Calu3 (cell line): ENCODE results near the gene NAB2. TPM values are rescaled to one million over a fixed set of nuclear protein-coding genes. Genes with fewer than 3 reads are reported as not detected.
A peak's percentile ranks its signal among the peaks of the same experiment; 100 is the strongest.

Experiments
- BruUV-seq: library from RNA; stranded (reverse); fragments of 400-500 nt; replicated peaks from 2 replicates; lab custom pipeline; 2021; lab: Mats Ljungman, UMichigan
- CTCF ChIA-PET: fragments of 300-600 bp; sonication (Branson Sonifier 250); formaldehyde crosslinking; loops from one replicate; lab custom pipeline; 2022; ENCODE audit warnings: antibody characterized with exemption; lab: Charles Lee
- DNase-seq: peaks from one replicate; pipeline ENCODE4 v3.0.0; 2022
- H3K27ac Mint-ChIP-seq: one replicate; pipeline ENCODE4 v1.8.0; 2022; ENCODE audit warnings: mixed read lengths; ENCODE audit not compliant: unreplicated experiment
- H3K27me3 Mint-ChIP-seq: one replicate; pipeline ENCODE4 v1.8.0; 2022; ENCODE audit warnings: mixed read lengths; ENCODE audit not compliant: unreplicated experiment
- H3K36me3 Mint-ChIP-seq: one replicate; pipeline ENCODE4 v1.8.0; 2022; ENCODE audit warnings: mild to moderate bottlenecking, moderate library complexity, mixed read lengths; ENCODE audit not compliant: insufficient read depth, unreplicated experiment
- H3K4me1 Mint-ChIP-seq: one replicate; pipeline ENCODE4 v1.8.0; 2022; ENCODE audit warnings: mild to moderate bottlenecking, low read depth, mixed read lengths; ENCODE audit not compliant: unreplicated experiment
- H3K4me3 Mint-ChIP-seq: one replicate; pipeline ENCODE4 v1.8.0; 2022; ENCODE audit warnings: mild to moderate bottlenecking, low read depth, moderate library complexity, mixed read lengths; ENCODE audit not compliant: unreplicated experiment
- H3K9me3 Mint-ChIP-seq: one replicate; pipeline ENCODE4 v1.8.0; 2022; ENCODE audit warnings: low read depth, mixed read lengths; ENCODE audit not compliant: unreplicated experiment
- intact Hi-C: fragments of 100-400 bp; cut with micrococcal nuclease; formaldehyde crosslinking; loops from one replicate; pipeline ENCODE4 v1.10.0; 2022; ENCODE audit not compliant: unreplicated experiment
- total RNA-seq: library from RNA; stranded (reverse); gene quantifications from 2 replicates; pipeline ENCODE4 v1.2.3, GENCODE V29; 2022
- TF ChIP-seq, protein P1 (sequence below): fragments of 200-600 bp; IDR thresholded peaks from one replicate; pipeline ENCODE4 v1.8.0; 2022; ENCODE audit warnings: antibody characterized with exemption; ENCODE audit not compliant: unreplicated experiment

Gene NAB2
- total RNA-seq, 1 experiment from 2014 or later: 21.3 TPM

DNA sequence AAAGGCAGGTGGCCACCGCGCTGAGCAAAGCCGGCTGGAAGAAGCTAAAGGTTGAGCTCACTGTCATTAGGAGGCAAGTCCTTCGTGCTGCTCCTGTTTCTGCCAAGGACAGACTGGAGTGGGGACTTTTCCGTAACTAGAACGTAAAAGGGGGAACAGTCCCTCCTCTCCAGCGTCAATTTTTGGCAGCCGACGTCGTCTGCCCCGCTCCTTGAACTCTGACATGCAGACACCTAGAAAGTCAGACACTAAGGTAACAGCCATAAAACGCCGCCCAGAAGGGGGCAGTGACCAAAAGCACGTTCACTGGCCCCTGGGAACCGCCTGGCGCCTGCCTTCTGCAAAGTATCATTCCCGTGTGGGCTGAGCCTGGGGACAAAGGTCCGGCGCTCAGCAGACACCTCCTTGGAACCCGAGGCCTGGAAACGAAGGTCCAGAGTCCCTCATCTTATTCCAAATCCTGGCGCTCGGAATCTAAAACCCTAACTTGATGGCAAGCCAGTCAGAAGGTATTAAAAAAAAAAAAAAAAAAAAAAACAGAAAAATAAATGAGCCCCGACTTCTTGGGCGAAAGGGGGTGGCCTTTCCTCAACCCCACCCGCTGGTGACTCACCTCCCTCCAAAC is 38.3 kb downstream of the NAB2 start:
- Mint-ChIP-seq H3K36me3 (peaks cover 18% of the 10 kb centered on the region), H3K4me1 (no peaks in the 10 kb centered on the region), H3K27ac (no peak overlapping the region), H3K4me3 (peak overlapping the region; percentile 81), H3K9me3 (peaks cover 10% of the 10 kb centered on the region), H3K27me3 (peaks cover 48% of the 10 kb centered on the region)
- TSS peak; percentile 26 for BruUV-seq
- TF ChIP-seq, protein P1, sequence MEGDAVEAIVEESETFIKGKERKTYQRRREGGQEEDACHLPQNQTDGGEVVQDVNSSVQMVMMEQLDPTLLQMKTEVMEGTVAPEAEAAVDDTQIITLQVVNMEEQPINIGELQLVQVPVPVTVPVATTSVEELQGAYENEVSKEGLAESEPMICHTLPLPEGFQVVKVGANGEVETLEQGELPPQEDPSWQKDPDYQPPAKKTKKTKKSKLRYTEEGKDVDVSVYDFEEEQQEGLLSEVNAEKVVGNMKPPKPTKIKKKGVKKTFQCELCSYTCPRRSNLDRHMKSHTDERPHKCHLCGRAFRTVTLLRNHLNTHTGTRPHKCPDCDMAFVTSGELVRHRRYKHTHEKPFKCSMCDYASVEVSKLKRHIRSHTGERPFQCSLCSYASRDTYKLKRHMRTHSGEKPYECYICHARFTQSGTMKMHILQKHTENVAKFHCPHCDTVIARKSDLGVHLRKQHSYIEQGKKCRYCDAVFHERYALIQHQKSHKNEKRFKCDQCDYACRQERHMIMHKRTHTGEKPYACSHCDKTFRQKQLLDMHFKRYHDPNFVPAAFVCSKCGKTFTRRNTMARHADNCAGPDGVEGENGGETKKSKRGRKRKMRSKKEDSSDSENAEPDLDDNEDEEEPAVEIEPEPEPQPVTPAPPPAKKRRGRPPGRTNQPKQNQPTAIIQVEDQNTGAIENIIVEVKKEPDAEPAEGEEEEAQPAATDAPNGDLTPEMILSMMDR: no peak
- DNase-seq: peak; percentile 78
- CTCF ChIA-PET: interaction anchor here (0.6 to 3.3 kb wide), 11 partner anchors 16 to 409 kb away, joined by 3 to 39 read pairs (median 5); partner anchors contain the start of genes LRP1-AS and STAT6
- intact Hi-C loops: no loop called here

GRCh38 chr12:57127726-57128518 is 39.0 kb downstream of the NAB2 start, which contains the start of gene LRP1:
Gene LRP1 (plus strand): TSS chr12:57128483. CDS start chr12:57128965, 482 bp downstream.
- intact Hi-C loops: no loop called here
- DNase-seq: peak; percentile 79
- TF ChIP-seq, protein P1: no peak
- no TSS peak for BruUV-seq
- Mint-ChIP-seq H3K9me3 (peaks cover 10% of the 10 kb centered on the region), H3K4me3 (peak within 1 kb of the TSS; percentile 81), H3K4me1 (no peaks in the 10 kb centered on the region), H3K36me3 (peaks cover 18% of the 10 kb centered on the region), H3K27me3 (peaks cover 55% of the 10 kb centered on the region), H3K27ac (peak within 1 kb of the TSS; percentile 36)
- CTCF ChIA-PET: interaction anchor here (0.6 to 3.3 kb wide), 21 partner anchors 16 to 756 kb away, joined by 3 to 39 read pairs (median 4); partner anchors contain the start of genes LRP1-AS, NAB2, NEMP1 and STAT6

GRCh38 chr12:57128519-57129247 is 39.8 kb downstream of the NAB2 start:
- TF ChIP-seq, protein P1: no peak
- Mint-ChIP-seq H3K36me3 (peaks cover 18% of the 10 kb centered on the region), H3K27me3 (peaks cover 59% of the 10 kb centered on the region), H3K4me3 (peak overlapping the region; percentile 81), H3K27ac (peak overlapping the region; percentile 36), H3K4me1 (no peaks in the 10 kb centered on the region), H3K9me3 (peaks cover 7% of the 10 kb centered on the region)
- no peak for DNase-seq
- CTCF ChIA-PET: interaction anchor here (0.6 to 3.3 kb wide), 15 partner anchors 17 to 118 kb away, joined by 3 to 39 read pairs (median 5); partner anchors contain the start of genes LRP1-AS, NAB2, NEMP1 and STAT6
- intact Hi-C loops: no loop called here
- BruUV-seq: no TSS peak

- CTCF ChIA-PET: interaction anchor here (3.3 kb wide), 1 partner anchor 18 kb away, joined by 28 read pairs; the partner anchor contains the start of gene STAT6
- TF ChIP-seq, protein P1: no peak
- H3K4me3 Mint-ChIP-seq: peak overlapping the region; percentile 81
- H3K4me1 Mint-ChIP-seq: no peaks in the 10 kb centered on the region
- DNase-seq: no peak
- peaks cover 18% of the 10 kb centered on the region for H3K36me3 Mint-ChIP-seq
- no peaks in the 10 kb centered on the region for H3K9me3 Mint-ChIP-seq
- no TSS peak for BruUV-seq
- H3K27me3 Mint-ChIP-seq: peaks cover 58% of the 10 kb centered on the region
- H3K27ac Mint-ChIP-seq: no peak overlapping the region
- intact Hi-C loops: no loop called here
Measured at GRCh38 chr12:57129321-57129842, 40.5 kb downstream of the NAB2 start.
